ENCODE measurements around the gene NXPH4.
A peak's percentile ranks its signal among the peaks of the same experiment; 100 is the strongest.

NXPH4 gene

GRCh38 chr12:57219993-57220754 lies 3.6 kb downstream of the NXPH4 start:
- peak in 1 of 2 experiments; percentile 20 for DNase-seq

DNA sequence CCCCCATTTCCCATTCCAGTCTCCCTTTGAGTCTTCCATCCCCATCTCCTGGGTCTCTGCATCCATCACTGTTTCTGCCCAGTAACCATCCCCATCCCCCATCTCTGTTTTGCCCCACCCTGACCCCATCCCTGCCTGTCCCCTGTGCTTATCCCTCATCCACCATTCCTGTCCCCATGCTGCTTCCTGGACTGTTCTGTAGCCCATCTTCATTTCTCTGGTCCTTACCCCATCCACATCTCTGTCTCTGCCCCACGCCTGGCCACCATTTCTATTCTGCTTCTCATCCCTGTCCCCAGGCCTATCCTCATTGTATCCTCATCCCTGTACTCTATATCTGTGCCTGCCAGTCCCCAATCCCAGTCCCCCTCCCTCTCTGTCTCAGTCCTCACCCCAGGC lies 4.2 kb downstream of the NXPH4 start:
- peak in 1 of 2 experiments; percentile 20 for DNase-seq

DNA sequence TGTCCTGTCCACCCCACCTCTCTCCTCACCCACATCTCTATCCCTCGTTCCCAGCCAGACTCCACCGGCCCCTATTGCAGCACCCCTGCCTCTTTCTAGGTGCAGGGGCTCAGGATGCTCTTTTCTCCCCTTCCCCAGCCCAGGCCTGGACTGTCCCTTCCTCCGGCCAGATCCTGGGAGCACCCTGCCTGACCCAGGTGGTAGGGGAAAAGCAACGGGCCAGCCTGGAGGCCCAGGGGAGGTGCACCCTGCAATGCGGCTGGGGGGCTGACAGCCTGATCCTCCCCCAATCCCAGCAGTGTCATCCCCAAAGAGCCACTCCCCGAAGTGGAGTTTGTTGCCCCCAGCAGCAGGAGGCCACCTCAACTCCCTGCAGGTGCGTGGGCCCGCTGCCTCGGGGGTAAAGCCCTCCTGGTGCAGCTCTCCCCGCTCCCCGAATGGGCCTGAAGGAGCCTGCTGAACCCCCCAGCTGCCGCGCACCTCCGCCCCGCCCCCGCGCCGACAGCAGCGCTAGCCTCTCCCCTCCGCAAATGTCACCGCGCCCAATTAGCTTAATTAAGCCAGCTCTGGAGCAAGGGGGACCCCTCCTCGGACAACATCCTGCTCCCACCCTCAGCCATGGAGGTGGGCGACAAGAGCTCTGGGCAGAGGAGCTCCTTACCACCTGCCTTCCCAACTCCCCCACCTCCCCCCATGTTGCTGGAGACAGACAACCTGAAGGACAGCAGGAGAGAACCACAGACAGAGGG lies 4.7 kb downstream of the NXPH4 start:
- peak in 1 of 2 experiments; percentile 35 for DNase-seq

- peak in 1 of 2 experiments; percentile 18 for DNase-seq
Measured at GRCh38 chr12:57222286-57223190, 5.9 kb downstream of the NXPH4 start.

DNA sequence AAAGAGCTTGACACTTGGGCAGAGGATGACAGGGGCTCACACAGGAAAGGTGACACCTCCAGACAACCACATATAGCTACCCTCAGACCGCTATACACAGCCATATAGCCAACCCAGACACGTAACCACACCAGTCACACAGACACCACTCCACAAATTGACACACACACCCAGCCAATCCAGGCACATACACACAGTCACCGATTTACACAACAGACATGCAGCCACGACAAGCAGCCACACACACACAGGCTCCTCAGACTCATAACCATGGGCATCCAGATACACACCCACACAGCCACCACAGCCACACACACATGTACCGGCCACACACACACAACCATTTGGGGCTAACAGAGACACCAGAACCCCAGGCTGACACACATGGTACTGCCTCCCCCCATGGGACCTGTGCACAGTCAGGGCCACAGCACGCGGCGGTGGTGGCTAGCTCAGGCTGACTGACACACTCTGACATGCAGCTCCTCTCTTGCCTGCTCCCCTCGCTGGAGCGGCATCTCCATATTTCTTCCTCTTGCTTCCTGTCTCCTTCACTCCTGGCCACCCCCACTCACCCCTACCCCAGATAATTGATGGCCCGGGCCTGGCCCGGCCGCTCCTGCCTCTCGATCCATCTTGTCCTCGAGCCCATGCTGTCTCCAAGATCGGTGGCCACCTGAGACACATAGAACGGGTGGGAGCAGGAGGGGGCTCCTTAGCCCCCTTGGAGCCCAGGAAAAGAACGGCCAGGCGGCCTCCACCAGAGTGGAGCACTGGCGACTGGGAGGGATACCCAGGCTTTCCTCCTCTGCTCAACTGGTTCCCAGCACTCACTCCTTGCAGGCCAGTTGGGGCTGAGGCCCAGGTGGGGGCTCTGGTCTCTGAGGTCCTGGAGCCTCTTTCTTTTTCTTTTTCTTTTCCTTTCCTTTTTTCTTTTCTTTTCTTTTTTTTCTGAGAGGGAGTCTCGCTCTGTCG lies 6.9 kb downstream of the NXPH4 start:
- DNase-seq = peak; percentile 46 to 55

DNA sequence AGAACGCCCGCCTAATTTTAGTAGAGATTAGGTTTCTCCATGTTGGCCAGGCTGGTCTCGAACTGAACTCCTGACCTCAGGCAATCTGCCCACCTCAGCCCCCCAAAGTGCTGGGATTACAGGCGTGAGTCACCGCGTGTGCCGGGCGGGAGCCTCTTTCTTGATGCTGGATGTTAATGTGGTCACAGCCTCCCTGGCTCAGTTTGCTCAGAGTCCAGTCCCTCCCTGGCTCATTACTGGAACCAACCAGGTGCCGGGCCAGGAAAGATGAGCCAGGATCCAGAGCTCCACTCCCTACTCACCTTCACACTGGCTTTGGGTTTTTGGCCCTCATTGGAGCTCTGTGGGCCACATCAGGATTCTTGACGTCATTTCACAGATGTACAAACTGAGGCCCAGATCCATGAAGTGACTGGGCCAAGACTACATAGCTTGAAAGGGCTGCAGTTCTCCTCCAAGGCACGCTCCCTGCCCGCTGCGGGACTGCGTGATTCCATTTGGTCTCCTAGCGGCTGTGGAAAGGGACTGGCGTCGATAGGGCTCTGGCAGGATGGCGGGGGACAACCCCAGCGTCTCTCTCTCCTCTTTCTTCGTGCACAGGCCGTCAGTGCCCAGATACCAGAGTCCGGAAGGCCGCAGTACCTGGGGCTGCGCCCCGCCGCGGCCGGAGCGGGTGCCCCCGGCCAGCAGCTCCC lies 7.8 kb downstream of the NXPH4 start:
- DNase-seq = no peak

DNA sequence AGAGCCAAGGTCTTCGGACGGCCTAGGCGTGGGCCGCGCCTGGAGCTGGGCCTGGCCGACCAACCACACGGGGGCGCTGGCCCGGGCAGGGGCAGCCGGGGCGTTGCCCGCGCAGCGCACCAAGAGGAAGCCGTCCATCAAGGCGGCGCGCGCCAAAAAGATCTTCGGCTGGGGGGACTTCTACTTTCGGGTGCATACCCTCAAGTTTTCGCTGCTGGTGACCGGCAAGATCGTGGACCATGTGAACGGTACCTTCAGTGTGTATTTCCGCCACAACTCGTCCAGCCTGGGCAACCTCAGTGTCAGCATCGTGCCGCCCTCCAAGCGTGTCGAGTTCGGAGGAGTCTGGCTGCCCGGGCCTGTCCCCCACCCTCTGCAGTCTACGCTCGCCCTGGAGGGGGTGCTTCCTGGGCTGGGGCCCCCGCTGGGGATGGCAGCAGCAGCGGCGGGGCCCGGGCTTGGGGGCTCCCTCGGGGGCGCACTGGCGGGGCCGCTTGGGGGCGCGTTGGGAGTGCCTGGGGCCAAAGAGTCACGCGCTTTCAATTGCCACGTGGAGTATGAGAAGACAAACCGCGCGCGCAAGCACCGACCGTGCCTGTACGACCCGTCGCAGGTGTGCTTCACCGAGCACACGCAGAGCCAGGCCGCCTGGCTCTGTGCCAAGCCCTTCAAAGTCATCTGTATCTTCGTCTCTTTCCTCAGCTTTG lies 8.5 kb downstream of the NXPH4 start:
- DNase-seq = peak; percentile 75 to 80

- DNase-seq = peak in 1 of 2 experiments; percentile 58
Measured at GRCh38 chr12:57225680-57226210, 9.2 kb downstream of the NXPH4 start.

GRCh38 chr12:57226588-57227314 lies 10.2 kb downstream of the NXPH4 start:
- DNase-seq = peak in 1 of 2 experiments; percentile 33

- no peak for DNase-seq
Measured at GRCh38 chr12:57227315-57228115, 10.9 kb downstream of the NXPH4 start.

DNA sequence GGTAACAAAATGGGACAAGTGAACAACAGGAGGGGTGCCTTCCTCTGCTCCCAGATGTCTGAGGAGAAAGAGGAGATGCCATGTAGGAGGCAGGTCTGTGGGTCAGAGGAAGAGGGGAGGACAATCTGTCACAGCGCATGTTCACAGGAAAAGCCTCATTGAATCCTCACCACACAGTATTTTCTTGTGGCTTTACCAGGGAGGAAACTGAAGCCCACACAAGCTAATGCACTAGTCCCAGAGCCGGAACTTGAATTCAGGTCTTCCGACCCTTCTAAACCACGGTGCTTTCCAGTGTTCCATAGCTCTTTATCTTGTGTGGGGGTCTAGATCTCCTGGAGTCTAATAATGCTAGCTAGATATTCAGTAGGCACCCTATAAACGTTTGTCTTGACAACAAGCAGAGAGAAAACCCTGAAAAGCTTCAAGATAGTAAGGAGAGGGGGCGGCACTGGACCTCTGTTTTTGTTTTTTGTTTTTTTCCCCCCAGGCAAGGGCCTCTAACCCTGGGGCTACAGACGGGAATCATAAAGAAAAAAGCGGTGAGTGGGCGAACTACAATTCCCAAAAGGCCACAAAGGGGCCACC lies 12.5 kb downstream of the NXPH4 start:
- no peak for DNase-seq

GRCh38 chr12:57229634-57230380 lies 13.2 kb downstream of the NXPH4 start, which contains the start of gene SHMT2:
TSS of gene SHMT2 (plus strand) at chr12:57229711. CDS start at chr12:57229779, 68 bp downstream.
- peak; percentile 93 to 95 for DNase-seq

GRCh38 chr12:57230381-57231155 lies 14.0 kb downstream of the NXPH4 start:
- no peak for DNase-seq

DNA sequence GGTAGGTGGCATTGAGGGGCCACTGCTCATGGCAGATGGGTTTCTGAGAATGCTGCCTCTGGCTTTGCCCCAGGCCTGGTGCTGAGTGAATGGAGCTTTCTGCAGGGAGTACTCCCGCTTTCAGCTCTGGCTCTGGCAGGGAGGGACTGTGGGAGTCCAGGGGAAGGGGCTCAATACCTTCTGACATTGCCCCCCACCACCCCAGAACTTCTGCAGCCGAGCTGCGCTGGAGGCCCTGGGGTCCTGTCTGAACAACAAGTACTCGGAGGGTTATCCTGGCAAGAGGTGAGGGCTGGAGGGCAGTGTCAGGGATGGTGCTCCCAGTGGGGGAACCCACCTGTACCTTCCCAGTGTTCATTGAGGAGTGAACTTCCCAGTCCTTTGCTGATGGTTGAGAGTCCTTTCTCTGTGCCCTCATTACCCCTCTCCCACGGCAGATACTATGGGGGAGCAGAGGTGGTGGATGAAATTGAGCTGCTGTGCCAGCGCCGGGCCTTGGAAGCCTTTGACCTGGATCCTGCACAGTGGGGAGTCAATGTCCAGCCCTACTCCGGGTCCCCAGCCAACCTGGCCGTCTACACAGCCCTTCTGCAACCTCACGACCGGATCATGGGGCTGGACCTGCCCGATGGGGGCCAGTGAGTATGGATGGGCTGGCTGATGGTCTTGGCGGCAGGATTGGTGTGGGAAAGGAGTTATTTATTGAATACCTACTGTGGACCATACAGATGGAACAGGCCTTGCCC lies 14.9 kb downstream of the NXPH4 start:
- peak in 1 of 2 experiments; percentile 15 for DNase-seq

- no peak for DNase-seq
Measured at GRCh38 chr12:57232156-57232756, 15.7 kb downstream of the NXPH4 start.
